ENCODE measurements around the gene BATF3. TPM values are rescaled to one million over a fixed set of nuclear protein-coding genes. Genes with fewer than 3 reads are reported as not detected.
A peak's percentile ranks its signal among the peaks of the same experiment; 100 is the strongest.

BATF3 gene
- total and polyA plus RNA-seq, 8 donors: 1.1 to 6.9 (median 4.1) TPM; not detected in 3

DNA sequence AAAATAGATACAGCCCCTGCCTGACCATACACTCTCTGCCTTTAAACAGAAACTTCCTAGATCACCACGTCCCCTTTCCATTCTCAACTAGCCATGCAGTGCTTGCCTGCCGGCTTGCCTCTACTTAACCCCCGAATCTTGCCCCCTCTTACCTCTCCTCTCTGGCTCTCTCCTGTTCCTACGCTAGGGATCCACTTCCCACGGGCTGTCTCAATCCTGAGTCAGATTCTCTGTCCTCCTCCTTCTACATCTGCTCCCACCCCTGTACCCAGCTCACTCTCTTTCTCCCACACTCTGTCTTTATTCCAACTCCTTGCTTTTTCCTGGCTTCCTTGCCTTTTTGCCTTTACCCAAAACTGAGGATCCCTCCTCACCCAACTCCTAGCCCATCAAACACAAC lies 61.7 kb downstream of the BATF3 start:
- Histone ChIP-seq H3K27ac (peak overlapping the region in 4 of 5 donors; percentile 42 to 84 (median 73)), H3K4me1 (peaks cover 5 to 31% (median 25%) of the 10 kb centered on the region in 4 donors), H3K4me3 (no peak overlapping the region), H3K9me3 (peaks cover 0 to 11% (median 5%) of the 10 kb centered on the region in 4 donors), H3K27me3 (no peaks in the 10 kb centered on the region), H3K36me3 (no peaks in the 10 kb centered on the region)
- TF ChIP-seq, protein P1, sequence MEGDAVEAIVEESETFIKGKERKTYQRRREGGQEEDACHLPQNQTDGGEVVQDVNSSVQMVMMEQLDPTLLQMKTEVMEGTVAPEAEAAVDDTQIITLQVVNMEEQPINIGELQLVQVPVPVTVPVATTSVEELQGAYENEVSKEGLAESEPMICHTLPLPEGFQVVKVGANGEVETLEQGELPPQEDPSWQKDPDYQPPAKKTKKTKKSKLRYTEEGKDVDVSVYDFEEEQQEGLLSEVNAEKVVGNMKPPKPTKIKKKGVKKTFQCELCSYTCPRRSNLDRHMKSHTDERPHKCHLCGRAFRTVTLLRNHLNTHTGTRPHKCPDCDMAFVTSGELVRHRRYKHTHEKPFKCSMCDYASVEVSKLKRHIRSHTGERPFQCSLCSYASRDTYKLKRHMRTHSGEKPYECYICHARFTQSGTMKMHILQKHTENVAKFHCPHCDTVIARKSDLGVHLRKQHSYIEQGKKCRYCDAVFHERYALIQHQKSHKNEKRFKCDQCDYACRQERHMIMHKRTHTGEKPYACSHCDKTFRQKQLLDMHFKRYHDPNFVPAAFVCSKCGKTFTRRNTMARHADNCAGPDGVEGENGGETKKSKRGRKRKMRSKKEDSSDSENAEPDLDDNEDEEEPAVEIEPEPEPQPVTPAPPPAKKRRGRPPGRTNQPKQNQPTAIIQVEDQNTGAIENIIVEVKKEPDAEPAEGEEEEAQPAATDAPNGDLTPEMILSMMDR (IDR thresholded peaks at IDR 0.05): no peak
- no peak for TF ChIP-seq POLR2AphosphoS5 (IDR thresholded peaks at IDR 0.05)
- TF ChIP-seq EP300 (IDR thresholded peaks at IDR 0.05): no peak
- no peak for TF ChIP-seq POLR2A (IDR thresholded peaks at IDR 0.05)
- intact Hi-C loops (cut with DNase I; ENCODE audit: low total_unique reads): no loop called here
- DNase-seq: no peak
- WGBS, 5 donors: 78 to 85% (median 80%) methylated on average over 5 of the region's 5 CpGs

Other genes starting within 250 kb of the BATF3 start
- gene ATF3, start 91.1 kb downstream of the BATF3 start, total RNA-seq: 10 to 100 TPM in 4 of 5 donors, not detected in 1; 14.0 to 59.8 (median 24.3) TPM
- gene ATF3, start 91.1 kb downstream of the BATF3 start, polyA plus RNA-seq: 10 to 100 TPM; 19.9 to 60.2 (median 33.0) TPM
- gene NSL1, start 91.9 kb upstream of the BATF3 start, total RNA-seq: 100 to 1,000 TPM in 1 of 5 donors, 10 to 100 TPM in 4; 23.2 to 170 (median 54.2) TPM
- 10 to 100 TPM; 10.2 to 23.8 (median 21.8) TPM for gene NSL1, start 91.9 kb upstream of the BATF3 start, polyA plus RNA-seq
- gene TATDN3, start 92.1 kb upstream of the BATF3 start, total RNA-seq: 10 to 100 TPM in 2 of 5 donors, 1 to 10 TPM in 3; 2.6 to 52.2 (median 9.3) TPM
- 10 to 100 TPM in 2 of 3 donors, 1 to 10 TPM in 1; 8.1 to 11.2 (median 11.1) TPM for gene TATDN3, start 92.1 kb upstream of the BATF3 start, polyA plus RNA-seq
- not detected for gene SPATA45, start 147.8 kb upstream of the BATF3 start, total RNA-seq
- gene SPATA45, start 147.8 kb upstream of the BATF3 start, polyA plus RNA-seq: not detected
- gene FLVCR1, start 158.4 kb upstream of the BATF3 start, total RNA-seq: 10 to 100 TPM in 3 of 5 donors, 1 to 10 TPM in 2; 1.8 to 19.1 (median 10.7) TPM
- 1 to 10 TPM in 2 of 3 donors, under 1 TPM in 1; 0.61 to 4.4 (median 2.2) TPM for gene FLVCR1, start 158.4 kb upstream of the BATF3 start, polyA plus RNA-seq